HCEC 1CT (cell line): ENCODE results near the gene INO80D.
A peak's percentile ranks its signal among the peaks of the same experiment; 100 is the strongest.

Experiments
- DNase-seq: peaks from one replicate; pipeline ENCODE4 v3.0.0-alpha.2; 2017

Gene INO80D

DNA sequence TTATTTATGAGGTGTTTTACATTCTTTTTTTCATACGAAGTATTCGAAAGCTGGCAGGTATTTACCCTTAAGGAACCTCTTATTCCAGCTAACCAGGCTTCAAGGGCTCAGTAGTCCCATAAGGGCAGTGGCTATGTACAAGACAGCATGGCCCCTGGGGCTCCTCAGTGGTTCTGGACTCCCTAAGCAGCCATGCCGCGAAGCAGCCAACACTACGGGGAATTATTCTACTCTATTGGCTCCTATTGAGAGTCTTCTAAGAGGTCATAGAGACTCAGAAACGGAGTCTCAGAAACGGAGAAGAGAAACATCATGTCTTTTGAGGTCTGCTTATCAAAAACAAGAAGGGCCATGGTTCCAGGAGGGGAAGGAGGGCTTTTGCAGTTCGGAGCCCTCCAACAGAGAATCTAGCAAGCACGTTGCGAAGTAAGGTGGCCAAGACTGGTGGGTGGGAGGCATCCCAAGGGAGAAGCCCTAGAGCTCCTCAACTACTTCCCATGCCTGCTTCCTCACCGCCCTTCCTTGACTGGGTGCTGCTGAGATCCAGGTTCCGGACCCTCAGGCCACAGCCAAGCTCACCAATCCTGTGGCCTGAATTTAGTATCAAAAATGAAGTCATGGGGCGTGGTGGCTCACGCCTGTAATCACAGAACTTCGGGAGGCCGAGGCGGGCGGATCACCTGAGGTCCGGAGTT lies 109.7 kb downstream of the INO80D start:
- no peak for DNase-seq

GRCh38 chr2:205975082-205975949 lies 110.7 kb downstream of the INO80D start:
- no peak for DNase-seq

GRCh38 chr2:205972113-205972512 lies 113.9 kb downstream of the INO80D start:
- no peak for DNase-seq

- DNase-seq, result no peak
Measured at GRCh38 chr2:205970348-205970747, 115.6 kb downstream of the INO80D start.

GRCh38 chr2:205969584-205969983 lies 116.4 kb downstream of the INO80D start:
- DNase-seq, result no peak

- DNase-seq, result peak; percentile 44
Measured at GRCh38 chr2:205967391-205968075, 118.4 kb downstream of the INO80D start.

GRCh38 chr2:205965707-205966106 lies 120.3 kb downstream of the INO80D start:
- DNase-seq, result no peak

DNA sequence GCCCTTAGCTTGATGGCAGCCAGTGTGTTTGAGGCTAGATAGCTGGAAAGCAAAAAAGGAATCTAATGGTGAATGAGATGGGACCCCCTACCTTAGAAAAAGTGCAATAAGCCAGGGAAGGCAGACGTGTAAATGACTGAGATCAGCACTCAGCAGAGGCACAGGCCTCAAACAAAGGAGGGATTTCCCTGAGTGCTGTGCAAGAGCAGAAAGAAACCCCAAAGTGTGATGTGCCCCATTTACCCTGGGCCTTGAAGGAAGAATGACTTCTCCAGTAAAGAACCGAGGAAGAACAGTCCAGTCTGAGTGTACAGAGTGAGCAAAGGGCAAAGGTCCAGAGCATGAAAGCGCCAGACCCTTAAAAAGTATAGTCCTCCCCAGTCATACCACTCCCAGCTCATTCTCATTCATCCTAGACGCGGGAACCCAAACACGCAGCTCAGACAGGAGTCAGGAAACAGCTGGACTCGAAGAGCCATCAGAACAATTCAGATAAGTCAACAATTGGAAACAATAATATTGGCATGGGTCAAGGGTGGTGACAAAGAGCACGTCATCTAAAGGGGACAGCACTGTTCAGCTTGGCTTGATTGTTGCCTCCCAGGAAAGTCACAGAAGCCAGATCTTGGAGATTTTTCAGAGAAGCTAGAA lies 121.7 kb downstream of the INO80D start:
- no peak for DNase-seq

GRCh38 chr2:205959521-205959920 lies 126.5 kb downstream of the INO80D start:
- no peak for DNase-seq

GRCh38 chr2:205957452-205958154 lies 128.4 kb downstream of the INO80D start:
- DNase-seq, result no peak

DNA sequence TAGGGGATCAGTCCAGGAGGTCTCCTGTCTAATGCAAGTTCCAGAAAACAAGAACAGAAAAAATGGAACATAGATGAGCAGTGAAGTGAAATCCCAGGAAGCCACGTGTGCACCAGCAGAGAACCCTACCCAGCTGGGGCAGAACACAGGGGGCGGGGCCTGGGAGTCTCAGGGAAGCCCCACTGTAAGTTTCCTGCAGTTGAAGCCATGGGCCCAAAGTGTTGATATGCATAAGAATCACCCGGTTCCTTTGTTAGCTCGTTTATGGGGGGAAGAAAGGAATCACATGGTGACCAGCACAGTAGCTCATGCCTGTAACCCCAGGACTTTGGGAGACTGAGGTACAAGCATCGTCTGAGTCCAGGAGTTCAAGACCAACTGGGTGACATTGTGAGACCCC lies 131.3 kb downstream of the INO80D start:
- DNase-seq, result no peak

DNA sequence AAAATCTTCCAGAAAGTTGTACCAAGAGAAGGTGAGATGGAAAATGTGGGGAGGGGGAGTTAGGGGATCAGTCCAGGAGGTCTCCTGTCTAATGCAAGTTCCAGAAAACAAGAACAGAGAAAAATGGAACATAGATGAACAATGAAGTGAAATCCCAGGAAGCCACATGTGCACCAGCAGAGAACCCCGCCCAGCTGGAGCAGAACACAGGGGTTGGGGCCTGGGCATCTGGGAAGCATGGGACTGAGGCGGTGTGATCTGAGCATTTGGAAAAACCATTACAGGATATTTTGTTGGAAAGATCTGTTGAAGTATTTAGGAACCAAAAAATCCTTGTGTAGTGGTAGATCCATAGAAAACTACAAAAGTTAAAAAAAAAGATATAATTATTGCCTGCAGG lies 133.7 kb downstream of the INO80D start:
- no peak for DNase-seq

- no peak for DNase-seq
Measured at GRCh38 chr2:205948883-205949282, 137.1 kb downstream of the INO80D start.

- DNase-seq, result no peak
Measured at GRCh38 chr2:205948496-205948837, 137.5 kb downstream of the INO80D start.

- DNase-seq, result peak; percentile 69
Measured at GRCh38 chr2:205947621-205948495, 138.1 kb downstream of the INO80D start.

GRCh38 chr2:205946226-205946625 lies 139.7 kb downstream of the INO80D start:
- no peak for DNase-seq
